Liver (tissue), 3 donors: ENCODE data around the gene ABCC8.

Experiments used
- ATF3 ChIP-seq: IDR thresholded peaks from 2 replicates; pipeline ENCODE4 v1.6.1; 2016; ENCODE audit warnings: antibody characterized with exemption
- CTCF ChIP-seq: fragments of 150-350 bp; IDR thresholded peaks from 2 replicates; pipeline ENCODE4 v1.5.1; 2017; ENCODE audit warnings: improper control_type of control experiment, low read depth, low read length; ENCODE audit not compliant: missing input control
- EGR1 ChIP-seq, 2 donors: IDR thresholded peaks; 2 replicates each; pipeline ENCODE4 v1.6.1; 2016 to 2018; ENCODE audit warnings: antibody characterized with exemption in 2 of 2, low read depth in 2 of 2
- GABPA ChIP-seq, 2 donors: IDR thresholded peaks in 1 of 2; conservative IDR thresholded peaks in 1 of 2; 2 replicates each; pipeline ENCODE4 v1.6.1; 2016; ENCODE audit warnings: antibody characterized with exemption in 2 of 2, mild to moderate bottlenecking in 1 of 2, moderate library complexity in 1 of 2
- MAX ChIP-seq: IDR thresholded peaks from 2 replicates; pipeline ENCODE4 v1.6.1; 2016; ENCODE audit warnings: antibody characterized with exemption
- RAD21 ChIP-seq, 2 donors: IDR thresholded peaks; 2 replicates each; pipeline ENCODE4 v1.6.1; 2016; ENCODE audit warnings: antibody characterized with exemption in 2 of 2, mild to moderate bottlenecking in 2 of 2
- REST ChIP-seq: IDR thresholded peaks from 2 replicates; pipeline ENCODE4 v1.6.1; 2016; ENCODE audit warnings: antibody characterized with exemption, mild to moderate bottlenecking
- SP1 ChIP-seq: IDR thresholded peaks from 2 replicates; pipeline ENCODE4 v1.6.1; 2018; ENCODE audit warnings: antibody characterized with exemption, mild to moderate bottlenecking
- TAF1 ChIP-seq: conservative IDR thresholded peaks from 2 replicates; pipeline ENCODE4 v1.6.1; 2016; ENCODE audit warnings: antibody characterized with exemption, mild to moderate bottlenecking
- donor health status: healthy.
- donor health status: healthy.

DNA sequence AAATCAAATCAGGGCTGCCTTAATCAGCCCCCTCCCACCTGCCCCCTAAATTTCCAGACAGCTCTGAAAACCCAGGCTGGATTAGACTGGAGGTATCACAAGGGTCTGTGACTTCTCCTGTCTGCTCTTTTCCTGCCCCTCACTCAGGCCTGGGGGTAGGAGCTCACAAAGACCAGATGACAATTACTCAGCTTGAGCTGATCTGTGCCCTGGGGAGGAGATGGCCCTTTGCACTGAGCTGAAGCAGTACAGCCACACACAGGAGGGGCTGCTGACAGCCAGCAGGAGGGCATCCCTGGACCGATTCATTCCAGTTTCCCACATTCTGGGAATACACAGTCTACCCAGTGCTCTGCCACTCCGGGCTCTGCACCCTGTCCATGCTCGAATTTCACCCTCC lies 4.2 kb downstream of the ABCC8 start:
- TF ChIP-seq CTCF = no peak
- TF ChIP-seq RAD21 (IDR thresholded peaks at IDR 0.05) = no peak
- no peak for TF ChIP-seq EGR1 (IDR thresholded peaks at IDR 0.05; ENCODE audit: low read depth in 2 of 2)
- TF ChIP-seq ATF3 = no peak
- no peak for TF ChIP-seq SP1
- TF ChIP-seq REST = no peak
- no peak for TF ChIP-seq MAX
- TF ChIP-seq GABPA (IDR thresholded peaks at IDR 0.05 in 1 of 2, conservative IDR thresholded peaks at IDR 0.05 in 1 of 2) = no peak
- no peak for TF ChIP-seq TAF1
